A549 (cell line): ENCODE measurements around the gene HOXC13. TPM values are rescaled to one million over a fixed set of nuclear protein-coding genes. Genes with fewer than 3 reads are reported as not detected.

Source experiments
- ATAC-seq, 2 experiments: fragments of 200-7000 bp in 1 of 2; fragments of >200 bp in 1 of 2; cut with Nextera tagmentation in 1 of 2; cut with Tn5 transposase in 1 of 2; 3 replicates each; pipeline versions ENCODE4 v1.8.0 to v1.9.1; 2018 to 2020; ENCODE audit warnings: mild to moderate bottlenecking in 1 of 2, moderate library complexity in 1 of 2
- CTCF ChIA-PET: fragments of 300-600 bp; sonication (Branson Sonifier 250); formaldehyde crosslinking; extraction: SDS; loops from one replicate; lab custom pipeline; 2021; ENCODE audit warnings: antibody characterized with exemption, inconsistent platforms; lab: Yijun Ruan, JAX
- POLR2A ChIA-PET: fragments of 350-600 bp; formaldehyde crosslinking; extraction: SDS; loops from one replicate; lab custom pipeline; 2021; ENCODE audit warnings: antibody characterized with exemption, inconsistent platforms; lab: Yijun Ruan, JAX
- DNase-seq, 2 experiments: peaks; one replicate each; pipeline versions ENCODE4 v3.0.0 to v3.0.0-alpha.2; 2011 to 2016; ENCODE audit warnings: low read depth in 1 of 2, low spot score in 1 of 2
- FAIRE-seq: peaks from 2 replicates; lab custom pipeline; 2011; peaks lifted over from hg19 to GRCh38; lab: Jason Lieb, UNC
- H3K27ac ChIP-seq, 2 experiments: fragments of >200 bp; sonication (Bioruptor Twin); formaldehyde crosslinking; 3 replicates each; pipeline ENCODE4 v1.5.1; 2016 to 2017
- H3K4me1 ChIP-seq: fragments of >200 bp; sonication (Bioruptor Twin); formaldehyde crosslinking; 3 replicates; pipeline ENCODE4 v1.6.1; 2016
- H3K4me2 ChIP-seq: fragments of >200 bp; sonication (Bioruptor Twin); formaldehyde crosslinking; 3 replicates; pipeline ENCODE4 v1.6.1; 2016
- H3K4me3 ChIP-seq: fragments of >200 bp; sonication (Bioruptor Twin); formaldehyde crosslinking; 3 replicates; pipeline ENCODE4 v1.5.1; 2016
- H3K9me3 ChIP-seq: fragments of >200 bp; sonication (Bioruptor Twin); formaldehyde crosslinking; 3 replicates; pipeline ENCODE4 v1.6.1; 2016
- BCL3 ChIP-seq: fragments of >200 bp; sonication (Bioruptor Twin); formaldehyde crosslinking; IDR thresholded peaks from 3 replicates; pipeline ENCODE4 v1.6.1; 2016
- CEBPB ChIP-seq, 2 experiments: fragments of >200 bp in 1 of 2; sonication (Bioruptor Twin) in 1 of 2; formaldehyde crosslinking in 1 of 2; IDR thresholded peaks; 2 replicates each; pipeline ENCODE4 v1.6.1; 2012 to 2016
- CHD2 ChIP-seq: fragments of 150-350 bp; IDR thresholded peaks from 2 replicates; pipeline ENCODE4 v1.6.1; 2014; ENCODE audit warnings: low read length; ENCODE audit not compliant: partially characterized antibody
- CHD4 ChIP-seq: fragments of 200-600 bp; sonication (generic); IDR thresholded peaks from 2 replicates; pipeline ENCODE4 v1.6.1; 2016; ENCODE audit warnings: antibody characterized with exemption, mild to moderate bottlenecking, borderline replicate concordance
- CTCF ChIP-seq: fragments of >200 bp; sonication (Bioruptor Twin); formaldehyde crosslinking; IDR thresholded peaks from 3 replicates; pipeline ENCODE4 v1.5.1; 2016
- E2F6 ChIP-seq: IDR thresholded peaks from 2 replicates; pipeline ENCODE4 v1.6.1; 2012; ENCODE audit warnings: low read depth, borderline replicate concordance
- EHF ChIP-seq: fragments of 250-450 bp; sonication (Bioruptor Pico); IDR thresholded peaks from 2 replicates; pipeline ENCODE4 v1.5.0; 2020; ENCODE audit warnings: mild to moderate bottlenecking
- EP300 ChIP-seq, 2 experiments: fragments of >200 bp; sonication (Bioruptor Twin); formaldehyde crosslinking; IDR thresholded peaks; 2 replicates in 1 of 2; 3 replicates in 1 of 2; pipeline ENCODE4 v1.6.1; 2016 to 2017
- HDAC2 ChIP-seq: fragments of 200-600 bp; sonication (generic); IDR thresholded peaks from 2 replicates; pipeline ENCODE4 v1.6.1; 2016
- JUN ChIP-seq, 2 experiments: fragments of >200 bp; sonication (Bioruptor Twin); formaldehyde crosslinking; IDR thresholded peaks; 2 replicates in 1 of 2; 3 replicates in 1 of 2; pipeline ENCODE4 v1.6.1; 2016 to 2017
- KDM5A ChIP-seq: fragments of 200-600 bp; sonication (generic); IDR thresholded peaks from 2 replicates; pipeline ENCODE4 v1.6.1; 2016; ENCODE audit warnings: antibody characterized with exemption, mild to moderate bottlenecking
- MAFK ChIP-seq: fragments of 450-650 bp; IDR thresholded peaks from 2 replicates; pipeline ENCODE4 v1.6.1; 2014; ENCODE audit not compliant: partially characterized antibody
- MAX ChIP-seq: IDR thresholded peaks from 2 replicates; pipeline ENCODE4 v1.6.1; 2012
- NPAS2 ChIP-seq: fragments of 250-450 bp; sonication (Bioruptor Pico); IDR thresholded peaks from 2 replicates; pipeline ENCODE4 v1.8.0; 2022; ENCODE audit warnings: mild to moderate bottlenecking, moderate library complexity, borderline replicate concordance
- PBX3 ChIP-seq: IDR thresholded peaks from 2 replicates; pipeline ENCODE4 v1.6.1; 2012
- PHF8 ChIP-seq: fragments of 200-600 bp; sonication (generic); IDR thresholded peaks from 2 replicates; pipeline ENCODE4 v1.6.1; 2016; ENCODE audit warnings: low read depth, mild to moderate bottlenecking, antibody characterized with exemption, moderate library complexity, borderline replicate concordance
- POLR2A ChIP-seq: IDR thresholded peaks from 2 replicates; pipeline ENCODE4 v1.6.1; 2012; ENCODE audit warnings: mild to moderate bottlenecking, low read length
- RAD21 ChIP-seq, 2 experiments: fragments of >200 bp in 1 of 2; sonication (Bioruptor Twin) in 1 of 2; formaldehyde crosslinking in 1 of 2; IDR thresholded peaks in 1 of 2; conservative IDR thresholded peaks in 1 of 2; 2 replicates in 1 of 2; 3 replicates in 1 of 2; pipeline ENCODE4 v1.6.1; 2012 to 2018; ENCODE audit warnings: inconsistent platforms in 1 of 2
- RNF2 ChIP-seq: fragments of 200-600 bp; sonication (generic); IDR thresholded peaks from 2 replicates; pipeline ENCODE4 v1.6.1; 2016; ENCODE audit warnings: low read depth, mild to moderate bottlenecking, antibody characterized with exemption, moderate library complexity, borderline replicate concordance
- TFCP2L1 ChIP-seq: fragments of 250-450 bp; sonication (Bioruptor Pico); IDR thresholded peaks from 2 replicates; pipeline ENCODE4 v1.5.0; 2021; ENCODE audit warnings: mild to moderate bottlenecking
- TP53 ChIP-seq: fragments of 250-450 bp; sonication (Bioruptor Pico); IDR thresholded peaks from 2 replicates; pipeline ENCODE4 v1.5.0; 2021; ENCODE audit warnings: mild to moderate bottlenecking, moderate library complexity
- USF2 ChIP-seq: fragments of 450-650 bp; IDR thresholded peaks from 2 replicates; pipeline ENCODE4 v1.6.1; 2014; ENCODE audit warnings: antibody characterized with exemption
- ZC3H11A ChIP-seq: fragments of 450-650 bp; IDR thresholded peaks from 2 replicates; pipeline ENCODE4 v1.6.1; 2014; ENCODE audit warnings: antibody characterized with exemption, mild to moderate bottlenecking
- ZNF302 ChIP-seq: fragments of 250-450 bp; sonication (Bioruptor Pico); IDR thresholded peaks from 2 replicates; pipeline ENCODE4 v1.9.0; 2021; ENCODE audit warnings: inconsistent platforms, mild to moderate bottlenecking, moderate library complexity
- WGBS: methylation state at CpG from one replicate; pipeline ENCODE4 v1.1.6; 2017; ENCODE audit errors: missing lambda C conversion rate; 5-methylcytosine and 5-hydroxymethylcytosine counted together
- polyA plus RNA-seq, 4 experiments: library from polyadenylated mRNA; depleted of rRNA in 3 of 4; stranded (reverse); fragments of >200 nt; fragmentation: RNase III in 1 of 4; extraction: RNeasy Plus Mini Kit Qiagen cat#74134 plus additional on column Dnase treatment in 1 of 4; gene quantifications; 2 replicates in 3 of 4; 3 replicates in 1 of 4; pipeline ENCODE4 v1.2.3, GENCODE V29; 2011 to 2017
- TF ChIP-seq, protein P1 (sequence below): fragments of 250-450 bp; sonication (Bioruptor Pico); IDR thresholded peaks from 2 replicates; pipeline ENCODE4 v1.5.0; 2020; ENCODE audit warnings: low read depth, mild to moderate bottlenecking, moderate library complexity

HOXC13 gene
- polyA plus RNA-seq, 2 of the 4 experiments (the other 2 are of a cell fraction), result 3.9 to 6.5 TPM

- H3K27ac ChIP-seq, result no peak overlapping the region
- 91% methylated on average over 31 of the region's 31 CpGs for WGBS
- TF ChIP-seq HDAC2, result no peak
- no peak for TF ChIP-seq TP53 (CRISPR knock-in tag)
- no peak for TF ChIP-seq RAD21 (conservative IDR thresholded peaks at IDR 0.05 in 1 of 2, IDR thresholded peaks at IDR 0.05 in 1 of 2)
- TF ChIP-seq ZC3H11A, result no peak
- TF ChIP-seq USF2, result no peak
- no peak for TF ChIP-seq EHF
- no peak for TF ChIP-seq CEBPB (IDR thresholded peaks at IDR 0.05)
- TF ChIP-seq CTCF, result no peak
- no peak for TF ChIP-seq MAX
- TF ChIP-seq JUN (IDR thresholded peaks at IDR 0.05), result no peak
- TF ChIP-seq BCL3, result no peak
- no peak for TF ChIP-seq PHF8
- TF ChIP-seq TFCP2L1 (CRISPR knock-in tag), result no peak
- H3K4me3 ChIP-seq, result no peak overlapping the region
- DNase-seq (no peak), FAIRE-seq (no peak), ATAC-seq (no peak)
- CTCF ChIA-PET, result interaction anchor here (1.5 to 2.3 kb wide), 5 partner anchors 9 to 232 kb away, joined by 3 to 12 read pairs (median 6); partner anchors contain the start of gene HOXC10
- H3K4me1 ChIP-seq, result peaks cover 27% of the 10 kb centered on the region
- no peak overlapping the region; the same call in 2 of the 3 replicates for H3K4me2 ChIP-seq
- H3K9me3 ChIP-seq, result no peaks in the 10 kb centered on the region
- POLR2A ChIA-PET, result no interaction called here
These were observed 37.0 kb downstream of the HOXC13 start for GRCh38 chr12:53975479-53976152.

- H3K4me2 ChIP-seq, result no peak overlapping the region
- no peak for TF ChIP-seq NPAS2 (CRISPR knock-in tag)
- TF ChIP-seq, protein P1, sequence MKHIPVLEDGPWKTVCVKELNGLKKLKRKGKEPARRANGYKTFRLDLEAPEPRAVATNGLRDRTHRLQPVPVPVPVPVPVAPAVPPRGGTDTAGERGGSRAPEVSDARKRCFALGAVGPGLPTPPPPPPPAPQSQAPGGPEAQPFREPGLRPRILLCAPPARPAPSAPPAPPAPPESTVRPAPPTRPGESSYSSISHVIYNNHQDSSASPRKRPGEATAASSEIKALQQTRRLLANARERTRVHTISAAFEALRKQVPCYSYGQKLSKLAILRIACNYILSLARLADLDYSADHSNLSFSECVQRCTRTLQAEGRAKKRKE (CRISPR knock-in tag), result no peak
- TF ChIP-seq TP53 (CRISPR knock-in tag), result no peak
- no peak for TF ChIP-seq MAFK
- no peak for TF ChIP-seq RNF2
- TF ChIP-seq TFCP2L1 (CRISPR knock-in tag), result no peak
- no peak for TF ChIP-seq EP300 (IDR thresholded peaks at IDR 0.05)
- no peak for TF ChIP-seq CHD2
- no peak for TF ChIP-seq POLR2A
- no peak for TF ChIP-seq PBX3
- TF ChIP-seq KDM5A, result no peak
- no peak for TF ChIP-seq ZNF302 (CRISPR knock-in tag)
- no peak for TF ChIP-seq CHD4
- TF ChIP-seq E2F6, result no peak
- no peak for TF ChIP-seq JUN (IDR thresholded peaks at IDR 0.05)
- TF ChIP-seq EHF, result no peak
- TF ChIP-seq, all 56 proteins: peak for 0
- H3K4me1 ChIP-seq, result peaks cover 27% of the 10 kb centered on the region
- FAIRE-seq, result no peak
- no peak for ATAC-seq
- ChIA-PET CTCF (interaction anchor here (1.1 to 2.3 kb wide), 7 partner anchors 8 to 231 kb away, joined by 3 to 12 read pairs (median 6); partner anchors contain the start of genes HOXC10 and HOXC12), POLR2A (no interaction called here)
- no peak overlapping the region for H3K27ac ChIP-seq
- no peak for DNase-seq
- WGBS, result 89% methylated on average over 21 of the region's 21 CpGs
- no peaks in the 10 kb centered on the region for H3K9me3 ChIP-seq
- H3K4me3 ChIP-seq, result no peak overlapping the region
These were observed 37.7 kb downstream of the HOXC13 start for GRCh38 chr12:53976172-53976822.
